Mucosa of rectum (tissue), 2 donors: ENCODE results near the gene LIN7C.
"Not testable (repeated sequence)": the region's sequence is repeated elsewhere in the genome, so short reads cannot be mapped to it uniquely, and the experiment has no call there.

Source experiments
- H3K27ac ChIP-seq, 2 donors: one replicate each; pipeline ENCODE4 v1.7.0; 2013; ENCODE audit warnings: inconsistent platforms in 2 of 2, low read depth in 2 of 2, low read length in 2 of 2
- H3K27me3 ChIP-seq, 2 donors: one replicate each; pipeline ENCODE4 v1.7.0; 2013; ENCODE audit warnings: low read length in 2 of 2; ENCODE audit not compliant: control insufficient read depth in 2 of 2, insufficient read depth in 2 of 2
- H3K36me3 ChIP-seq, 2 donors: one replicate each; pipeline ENCODE4 v1.7.0; 2013; ENCODE audit warnings: low read length in 2 of 2; ENCODE audit not compliant: control insufficient read depth in 2 of 2, insufficient read depth in 2 of 2
- H3K4me1 ChIP-seq, 2 donors: one replicate each; pipeline ENCODE4 v1.7.0; 2013; ENCODE audit warnings: low read length in 2 of 2, mild to moderate bottlenecking in 1 of 2; ENCODE audit not compliant: control insufficient read depth in 2 of 2, insufficient read depth in 2 of 2
- H3K4me3 ChIP-seq, 2 donors: one replicate each; pipeline ENCODE4 v1.7.0; 2013; ENCODE audit warnings: low read length in 2 of 2
- H3K9ac ChIP-seq, 2 donors: one replicate each; pipeline ENCODE4 v1.7.0; 2013; ENCODE audit warnings: low read length in 2 of 2, low read depth in 1 of 2, mild to moderate bottlenecking in 1 of 2
- H3K9me3 ChIP-seq, 2 donors: one replicate each; pipeline ENCODE4 v1.7.0; 2013; ENCODE audit warnings: low read length in 2 of 2; ENCODE audit not compliant: control insufficient read depth in 2 of 2
- donor health status: healthy.
- donor health status: Normal muscosa, but diverticular disease.

LIN7C gene

DNA sequence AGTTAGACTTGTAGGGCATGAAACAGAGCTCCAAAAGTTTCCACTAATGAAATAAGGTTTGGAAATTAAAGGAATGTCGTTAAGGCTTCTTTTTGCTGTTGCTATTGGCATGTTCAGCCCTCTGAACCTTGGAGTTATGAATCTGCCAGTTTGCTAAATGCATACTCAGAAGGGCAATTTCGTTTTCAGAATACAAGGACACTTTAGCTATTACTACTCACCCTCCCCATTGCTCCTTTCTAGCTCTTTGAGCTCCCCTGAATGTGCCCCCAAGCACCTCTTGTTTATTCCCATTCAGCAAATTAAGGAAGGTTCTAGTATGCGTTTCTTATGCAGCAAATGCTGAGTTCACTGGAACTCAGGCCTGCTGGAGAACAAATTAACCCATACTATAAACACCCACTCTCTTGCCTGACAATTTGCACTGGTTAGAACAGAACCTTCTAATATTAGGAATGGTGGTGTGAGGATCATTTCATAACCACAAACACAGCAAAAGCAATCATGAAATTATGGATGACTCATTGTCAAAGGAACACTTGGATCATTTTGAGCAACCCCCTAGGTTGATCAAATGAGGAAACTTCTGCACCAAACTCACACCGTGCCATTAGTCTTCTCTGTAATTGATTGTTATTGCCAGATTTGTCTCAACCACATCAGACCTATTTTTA lies 26.2 kb upstream of the LIN7C start:
- no peaks in the 10 kb centered on the region for H3K36me3 ChIP-seq
- H3K4me3 ChIP-seq = no peak overlapping the region
- no peaks in the 10 kb centered on the region for H3K9me3 ChIP-seq
- no peak overlapping the region for H3K9ac ChIP-seq
- H3K27me3 ChIP-seq = no peaks in the 10 kb centered on the region
- H3K27ac ChIP-seq = no peak overlapping the region
- no peaks in the 10 kb centered on the region for H3K4me1 ChIP-seq

DNA sequence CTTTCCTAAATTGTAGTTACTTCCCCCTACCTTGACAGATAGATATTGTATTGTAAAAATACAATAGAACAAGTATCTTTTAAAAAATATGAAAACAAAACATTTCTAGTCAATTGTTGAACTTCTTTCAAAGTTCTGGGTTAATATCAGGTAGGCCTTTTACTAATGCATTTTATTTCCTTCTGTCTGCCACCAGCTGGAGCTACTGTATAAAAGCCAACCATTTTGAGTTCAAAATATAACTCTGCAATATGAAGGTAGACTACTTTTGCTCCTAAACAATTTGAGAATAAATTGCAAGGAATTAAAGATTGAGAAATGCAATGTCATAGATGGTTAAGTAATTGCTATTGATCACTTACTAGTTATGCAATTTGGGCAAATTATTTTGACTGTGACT lies 22.1 kb upstream of the LIN7C start:
- no peaks in the 10 kb centered on the region for H3K4me1 ChIP-seq
- H3K9ac ChIP-seq = no peak overlapping the region
- H3K9me3 ChIP-seq = no peaks in the 10 kb centered on the region
- no peak overlapping the region for H3K4me3 ChIP-seq
- no peaks in the 10 kb centered on the region for H3K27me3 ChIP-seq
- H3K27ac ChIP-seq = no peak overlapping the region
- H3K36me3 ChIP-seq = no peaks in the 10 kb centered on the region

DNA sequence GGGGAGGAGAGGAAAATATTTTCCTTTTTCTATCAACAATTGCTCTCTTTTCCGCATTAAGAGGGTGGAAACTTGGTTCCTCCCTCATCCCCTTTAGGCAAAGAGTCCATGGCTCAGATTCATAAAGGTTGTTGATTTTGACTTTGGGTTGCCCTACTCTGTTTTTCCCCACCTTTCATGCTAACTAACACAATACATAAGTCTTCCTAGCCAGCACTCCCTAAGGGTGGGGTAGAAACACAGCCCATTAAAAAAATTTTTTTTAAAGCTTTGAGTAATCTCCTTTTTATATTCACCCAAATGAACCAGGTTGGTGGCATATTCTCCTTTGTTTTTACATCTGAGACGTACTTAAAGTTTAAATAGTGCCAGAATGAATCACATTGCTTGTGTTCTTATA lies 20.0 kb upstream of the LIN7C start:
- Histone ChIP-seq H3K9me3 (no peaks in the 10 kb centered on the region), H3K4me3 (no peak overlapping the region), H3K9ac (no peak overlapping the region), H3K27me3 (no peaks in the 10 kb centered on the region), H3K27ac (no peak overlapping the region), H3K36me3 (no peaks in the 10 kb centered on the region), H3K4me1 (no peaks in the 10 kb centered on the region)

DNA sequence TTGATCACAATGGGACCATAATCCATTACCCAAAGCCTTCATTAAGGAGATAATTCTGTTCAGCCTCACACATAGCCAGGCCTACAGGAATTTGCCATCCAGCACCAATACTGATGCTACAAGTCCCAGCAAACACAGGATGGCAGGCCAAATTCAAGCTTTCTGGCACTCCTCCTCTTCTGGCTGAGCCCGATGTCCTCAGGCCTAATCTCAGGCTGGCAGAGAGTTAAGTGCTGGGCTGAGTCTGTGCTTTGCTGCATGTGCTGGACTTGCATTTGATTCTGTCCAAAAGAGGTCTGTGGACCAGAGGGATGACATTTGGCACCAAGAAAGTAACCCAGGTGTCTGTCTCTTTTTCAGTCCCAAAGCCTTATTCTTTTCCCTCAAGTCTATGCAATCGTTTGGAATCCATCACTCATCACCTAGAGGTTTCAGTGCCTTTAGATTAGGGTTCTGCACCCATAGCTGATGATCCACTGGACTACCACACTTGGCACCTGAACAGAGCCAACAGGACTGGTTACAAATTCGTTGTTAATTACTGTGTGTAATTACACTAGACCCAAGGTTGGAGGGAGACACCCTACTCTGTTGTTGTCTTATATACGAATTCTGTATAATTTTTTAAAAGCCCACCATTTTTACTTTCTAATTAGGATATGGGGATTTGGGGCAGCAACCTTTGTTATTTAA lies 19.4 kb upstream of the LIN7C start:
- Histone ChIP-seq H3K27ac (no peak overlapping the region), H3K9ac (no peak overlapping the region), H3K9me3 (no peaks in the 10 kb centered on the region), H3K4me3 (no peak overlapping the region), H3K36me3 (no peaks in the 10 kb centered on the region), H3K27me3 (no peaks in the 10 kb centered on the region), H3K4me1 (no peaks in the 10 kb centered on the region)

DNA sequence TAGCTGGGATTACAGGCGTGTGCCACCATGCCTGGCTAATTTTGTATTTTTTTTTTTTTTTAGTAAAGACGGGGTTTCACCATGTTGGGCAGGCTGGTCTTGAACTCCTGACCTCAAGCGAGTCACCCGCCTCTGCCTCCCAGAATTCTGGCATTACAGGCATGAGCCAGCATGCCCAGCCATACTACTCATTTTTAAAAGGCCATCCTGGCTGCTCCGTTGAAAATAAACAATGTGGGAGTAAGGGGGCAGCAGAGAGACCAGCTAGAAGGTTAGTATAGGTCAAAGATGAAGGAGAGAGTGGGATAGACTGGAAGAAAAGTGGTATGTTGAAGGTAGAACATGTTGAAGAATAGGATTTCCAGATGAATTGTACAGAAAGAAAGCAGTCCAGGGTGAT lies 17.6 kb upstream of the LIN7C start:
- Histone ChIP-seq H3K9ac (no peak overlapping the region), H3K27ac (no peak overlapping the region), H3K27me3 (no peaks in the 10 kb centered on the region), H3K4me1 (no peaks in the 10 kb centered on the region), H3K4me3 (no peak overlapping the region), H3K9me3 (no peaks in the 10 kb centered on the region), H3K36me3 (no peaks in the 10 kb centered on the region)

DNA sequence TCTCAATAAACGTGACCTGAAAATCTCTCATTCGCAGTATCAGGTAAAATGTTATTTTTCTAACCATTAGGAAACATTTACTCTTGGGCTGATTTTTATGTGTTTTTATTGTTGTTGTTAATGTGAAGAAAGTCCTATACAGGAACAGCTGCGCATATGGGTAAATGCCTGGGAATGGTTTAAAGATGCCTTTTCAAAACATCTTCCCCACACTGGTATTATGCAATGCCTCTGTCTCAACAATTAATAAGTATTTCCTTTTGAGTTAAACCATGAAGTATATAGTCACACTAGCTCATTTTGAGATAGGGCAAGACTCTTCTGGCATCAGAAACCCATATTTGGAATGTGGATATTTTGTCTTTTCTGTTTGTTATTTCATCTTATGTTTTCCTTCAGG lies 13.7 kb upstream of the LIN7C start:
- Histone ChIP-seq H3K4me1 (no peaks in the 10 kb centered on the region), H3K9ac (no peak overlapping the region), H3K27me3 (no peaks in the 10 kb centered on the region), H3K4me3 (no peak overlapping the region), H3K36me3 (no peaks in the 10 kb centered on the region), H3K9me3 (no peaks in the 10 kb centered on the region), H3K27ac (no peak overlapping the region)

DNA sequence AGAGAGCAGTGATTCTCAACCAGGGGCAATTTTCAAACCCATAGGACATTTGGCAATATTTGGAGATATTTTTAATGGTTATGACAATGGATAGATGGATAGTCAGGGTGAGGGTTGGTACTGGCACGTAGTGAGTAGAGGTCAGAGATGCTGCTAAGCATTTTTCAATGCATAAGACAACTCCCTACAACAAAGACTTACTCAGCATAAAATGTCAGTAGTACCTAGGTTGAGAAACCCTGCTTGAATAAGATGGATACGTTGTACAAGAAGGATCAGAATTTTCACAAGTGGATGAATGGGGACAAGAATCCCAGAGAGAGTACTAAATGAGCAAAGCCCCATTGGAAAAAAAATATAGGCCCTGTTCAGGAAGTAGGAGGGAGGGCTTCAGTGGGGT lies 11.9 kb upstream of the LIN7C start:
- no peak overlapping the region for H3K4me3 ChIP-seq
- H3K36me3 ChIP-seq = no peaks in the 10 kb centered on the region
- no peak overlapping the region for H3K27ac ChIP-seq
- H3K9me3 ChIP-seq = no peaks in the 10 kb centered on the region
- H3K27me3 ChIP-seq = no peaks in the 10 kb centered on the region
- H3K9ac ChIP-seq = no peak overlapping the region
- H3K4me1 ChIP-seq = no peaks in the 10 kb centered on the region

DNA sequence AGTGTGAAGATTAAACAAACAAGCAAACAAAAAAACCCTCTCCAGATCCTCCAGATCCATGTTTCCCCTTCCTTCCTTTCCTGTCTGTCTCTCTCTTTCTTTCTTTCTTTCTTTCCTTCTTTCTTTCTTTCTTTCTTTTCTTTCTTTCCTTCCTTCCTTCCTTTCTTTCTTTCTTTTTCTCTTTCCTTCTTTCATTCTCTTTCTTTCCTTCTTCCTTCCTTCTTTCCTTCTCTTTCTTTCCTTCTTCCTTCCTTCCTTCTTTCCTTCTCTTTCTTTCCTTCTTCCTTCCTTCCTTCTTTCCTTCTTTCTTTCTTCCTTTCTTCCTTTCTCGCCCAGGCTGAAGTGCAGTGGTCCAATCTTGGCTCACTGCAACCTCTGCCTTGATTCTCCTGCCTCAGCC lies 10.9 kb upstream of the LIN7C start:
- H3K27ac ChIP-seq, H3K36me3 ChIP-seq, H3K9me3 ChIP-seq, H3K4me1 ChIP-seq, H3K4me3 ChIP-seq, H3K9ac ChIP-seq, H3K27me3 ChIP-seq: not testable (repeated sequence)

DNA sequence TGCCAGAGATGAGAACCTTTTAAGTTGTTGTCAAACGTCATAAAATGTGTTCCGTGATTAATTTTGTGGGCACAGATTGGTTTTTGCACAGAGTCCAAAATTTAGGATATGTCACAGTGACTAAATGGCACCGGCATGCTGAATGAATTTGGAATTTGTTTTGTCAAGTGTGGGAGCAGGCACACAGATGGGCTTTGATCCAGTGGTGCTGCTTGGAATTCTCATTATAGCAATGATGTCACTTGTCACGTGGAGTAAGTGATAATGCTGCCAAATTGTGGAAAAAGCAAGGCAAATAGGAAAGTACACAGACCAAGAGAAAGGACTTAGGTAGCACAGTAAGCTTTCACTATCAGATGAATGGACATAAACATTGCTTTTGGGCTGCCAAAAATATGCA lies 8.0 kb upstream of the LIN7C start:
- H3K4me3 ChIP-seq = no peak overlapping the region
- H3K27ac ChIP-seq = no peak overlapping the region
- no peaks in the 10 kb centered on the region for H3K36me3 ChIP-seq
- H3K9ac ChIP-seq = no peak overlapping the region
- no peaks in the 10 kb centered on the region for H3K4me1 ChIP-seq
- H3K27me3 ChIP-seq = no peaks in the 10 kb centered on the region
- no peaks in the 10 kb centered on the region for H3K9me3 ChIP-seq

DNA sequence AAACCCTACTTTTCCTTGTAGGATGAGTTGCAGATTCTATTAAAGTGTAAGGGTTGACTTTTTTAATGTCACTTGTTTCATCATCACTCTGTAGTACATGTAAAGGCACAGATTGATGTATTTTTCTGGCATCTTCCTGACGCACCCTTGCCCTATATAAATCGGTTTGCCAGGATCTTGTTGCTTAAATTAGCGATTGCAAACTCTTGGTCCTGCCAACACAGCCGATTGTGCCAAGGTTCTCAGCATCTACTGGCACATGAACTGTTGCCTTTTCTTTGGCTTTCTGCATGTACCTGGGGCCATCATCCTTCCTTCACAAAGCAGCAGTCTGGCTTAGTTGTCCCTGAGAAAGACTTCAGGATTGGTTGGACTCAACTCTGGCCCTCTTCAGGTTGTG lies 7.5 kb upstream of the LIN7C start:
- Histone ChIP-seq H3K4me1 (no peaks in the 10 kb centered on the region), H3K27ac (no peak overlapping the region), H3K9ac (no peak overlapping the region), H3K36me3 (no peaks in the 10 kb centered on the region), H3K9me3 (no peaks in the 10 kb centered on the region), H3K4me3 (no peak overlapping the region), H3K27me3 (no peaks in the 10 kb centered on the region)
